Stimulated activated CD8-positive, alpha-beta memory T cell treated with anti-CD3 and anti-CD28 coated beads, Interleukin-7, amount 100 ng/mL, for 24 hours (primary cell): ENCODE results near the gene CCNY.
"Not testable (repeated sequence)": the region's sequence is repeated elsewhere in the genome, so short reads cannot be mapped to it uniquely, and the experiment has no call there.

Source experiments
- DNase-seq: peaks from one replicate; pipeline ENCODE4 v3.0.0-alpha.2; 2020; ENCODE audit warnings: low read depth

CCNY gene

DNA sequence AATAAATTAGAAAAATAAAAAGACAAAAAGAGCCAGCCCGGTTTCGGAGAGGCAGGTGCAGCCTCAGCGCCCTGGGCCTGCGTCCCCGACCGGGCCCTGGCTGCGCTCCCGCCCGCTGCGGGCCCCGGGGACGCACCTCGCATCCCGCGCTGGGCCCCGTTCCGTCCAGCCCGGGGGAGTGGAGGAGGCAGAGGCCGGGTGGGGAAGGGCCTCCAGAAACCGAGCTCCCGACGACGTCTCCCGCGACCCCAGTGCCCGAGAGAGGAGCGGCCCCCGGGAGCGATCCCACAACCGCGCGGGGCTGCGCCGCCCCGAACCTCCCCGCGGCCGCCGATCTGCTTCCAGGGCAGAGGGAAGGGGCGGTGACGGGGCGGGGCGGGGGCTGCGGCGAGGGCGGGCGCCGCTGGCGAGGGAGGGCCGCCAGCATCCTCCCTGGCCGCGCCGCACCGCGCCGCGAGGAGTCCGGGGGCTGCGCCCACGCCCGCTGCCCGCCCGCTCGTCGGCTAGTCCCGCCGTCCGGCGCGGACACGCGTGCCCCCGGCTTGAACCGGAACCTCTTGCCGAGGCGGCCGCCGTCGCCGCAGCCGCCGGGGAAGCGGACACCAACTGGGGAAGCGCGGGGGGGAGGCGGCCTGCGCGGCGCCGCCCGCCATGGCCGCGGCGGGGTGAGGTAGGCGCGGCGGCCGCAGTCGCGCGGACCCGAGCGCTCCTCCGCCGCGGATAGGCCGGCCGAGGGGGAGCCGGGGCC is at the start of gene CCNY:
TSS of gene CCNY (plus strand) at position 426 of the 748 bp plus-strand sequence. CDS start 545 bp downstream, outside the sequence.
- peak; percentile 55 for DNase-seq

DNA sequence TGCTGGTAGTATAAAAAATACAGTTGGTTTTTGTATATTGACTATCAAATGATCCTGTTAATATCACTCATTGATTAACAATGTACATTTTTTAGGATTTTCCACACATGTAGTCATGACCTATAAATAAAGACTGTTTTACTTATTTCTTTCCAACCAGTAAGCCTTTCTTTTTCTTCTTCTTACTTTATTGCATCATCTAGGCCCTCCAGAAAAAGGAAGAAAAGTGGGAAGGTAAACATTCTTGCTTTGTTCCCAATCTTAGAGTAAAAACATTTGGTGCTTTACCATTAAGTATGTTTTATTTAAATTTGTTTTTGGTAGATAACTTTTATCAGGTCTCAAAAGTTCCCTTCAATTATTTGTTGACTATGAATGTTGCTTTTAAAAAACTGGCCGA is 47.1 kb upstream of the CCNY start:
- DNase-seq = no peak

DNA sequence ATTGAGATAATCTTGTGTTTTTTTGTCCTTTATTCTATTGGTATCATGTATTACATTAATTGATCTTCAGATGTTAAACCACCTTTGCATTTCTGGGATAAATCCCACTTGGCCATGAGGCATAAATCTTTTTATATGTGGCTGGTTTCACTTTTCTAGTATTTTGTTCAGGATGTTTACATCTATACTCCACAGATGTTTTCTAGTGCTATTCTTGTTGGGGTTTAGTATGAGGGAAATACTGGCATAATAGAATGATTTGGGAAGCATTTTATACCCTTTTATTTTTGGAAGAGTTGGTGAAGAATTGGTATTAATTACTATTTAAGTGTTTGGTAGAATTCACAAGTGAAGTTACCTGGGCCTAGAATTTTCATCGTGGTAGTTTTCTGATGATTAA is 41.8 kb upstream of the CCNY start:
- no peak for DNase-seq

DNA sequence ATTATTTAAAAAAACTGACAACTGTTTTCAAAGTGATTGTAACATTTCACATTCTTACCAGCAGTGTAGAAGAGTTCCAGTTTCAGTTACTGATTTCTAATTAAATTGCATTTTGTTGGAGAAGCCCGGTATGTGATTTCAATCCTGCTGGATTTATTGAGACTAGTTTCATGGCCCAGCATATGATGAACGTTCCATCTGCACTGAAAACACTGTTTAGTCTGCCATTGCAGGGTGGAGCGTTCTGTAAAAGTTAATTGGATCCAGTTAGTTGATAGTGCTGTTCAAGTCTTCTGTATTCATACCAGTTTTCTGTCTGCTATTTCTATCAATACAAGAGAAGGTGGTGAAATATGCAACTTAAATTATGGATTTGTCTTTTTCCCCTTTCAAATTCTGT is 37.3 kb upstream of the CCNY start:
- no peak for DNase-seq

DNA sequence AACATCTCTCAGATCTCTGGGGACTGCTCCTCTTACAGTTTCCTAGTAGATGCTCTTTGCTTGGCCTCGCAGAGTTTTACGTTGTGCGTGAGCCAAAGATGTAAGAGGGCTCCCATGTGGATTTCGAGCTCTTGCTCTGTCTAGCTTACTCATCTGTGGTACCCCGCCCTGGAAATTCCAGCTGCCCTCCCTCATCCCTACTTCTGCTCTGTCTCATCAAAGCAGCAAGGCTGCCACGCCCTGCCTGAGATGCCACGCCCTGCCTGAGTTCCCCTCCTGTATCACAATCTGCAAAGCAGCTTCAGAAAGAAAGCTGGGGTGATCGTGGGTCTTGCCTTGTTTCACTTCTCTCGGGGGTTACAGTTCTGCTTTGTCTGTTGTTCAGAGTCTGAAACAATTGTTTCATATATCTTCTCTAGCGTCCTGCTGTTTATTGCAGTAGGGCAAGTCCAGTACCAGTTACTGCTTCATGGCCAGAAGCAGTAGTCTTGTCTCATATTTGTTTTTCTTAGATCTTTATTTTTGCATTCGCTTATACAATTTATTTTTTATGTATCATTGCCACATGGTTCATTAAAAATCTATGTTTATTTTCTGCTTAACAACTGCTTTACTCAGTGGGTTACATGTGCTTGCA is 36.1 kb upstream of the CCNY start:
- DNase-seq = no peak

DNA sequence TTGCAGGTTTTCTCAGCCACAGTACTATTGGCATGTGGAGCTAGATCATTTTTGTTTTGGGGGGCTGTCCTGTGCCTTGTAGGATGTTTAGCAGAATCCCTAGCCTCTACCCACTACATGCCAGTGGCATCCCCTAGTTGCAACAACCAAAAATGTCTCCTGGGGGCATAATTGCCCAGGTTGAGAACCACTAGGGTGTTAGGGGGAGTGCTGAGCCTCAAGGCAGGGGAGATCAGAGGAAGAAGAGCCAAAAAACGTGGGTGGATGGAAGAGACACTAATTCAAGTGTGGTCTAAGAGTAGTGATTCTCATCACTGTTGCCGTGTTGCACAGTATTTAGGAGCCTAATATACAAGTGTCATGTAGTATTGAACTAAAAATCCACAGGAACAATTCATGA is 31.7 kb upstream of the CCNY start:
- DNase-seq = no peak

DNA sequence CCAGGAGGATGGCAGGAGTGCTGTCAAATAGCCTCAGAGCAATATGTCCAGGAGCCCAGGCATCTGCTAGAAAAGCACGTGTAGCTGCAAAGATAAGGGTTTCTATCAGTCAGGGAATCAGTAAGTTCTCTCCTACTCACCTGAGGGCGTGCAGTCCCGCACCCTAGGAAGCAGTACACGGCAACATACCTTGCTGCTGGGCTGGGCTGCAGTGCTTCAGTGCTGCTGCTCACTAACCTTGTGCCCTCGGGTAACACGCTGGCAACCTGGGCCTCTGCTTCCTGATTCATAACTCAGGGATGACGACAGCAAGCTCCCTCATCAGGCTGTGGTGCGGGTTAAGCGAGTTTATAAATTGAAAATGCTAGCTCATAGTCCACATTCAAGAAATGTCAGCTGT is 29.5 kb upstream of the CCNY start:
- no peak for DNase-seq

DNA sequence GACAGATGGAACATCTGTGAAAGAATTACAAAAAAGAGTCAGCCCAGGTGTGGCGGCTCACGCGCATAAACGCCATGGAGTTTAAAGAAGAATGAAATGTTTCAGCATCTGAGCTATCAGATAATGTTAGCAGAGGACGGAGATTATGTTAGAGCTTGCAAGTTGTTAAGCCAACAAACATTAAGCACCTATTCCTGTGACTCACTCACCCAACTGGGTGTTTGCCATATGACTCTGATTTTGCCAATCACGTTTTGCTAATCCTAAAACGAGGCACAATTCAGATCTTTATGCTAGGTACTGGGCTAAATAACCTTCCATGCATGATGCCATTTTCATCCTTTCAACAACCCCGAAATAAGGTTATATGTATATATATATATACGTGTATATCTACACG is 29.0 kb upstream of the CCNY start:
- no peak for DNase-seq

DNA sequence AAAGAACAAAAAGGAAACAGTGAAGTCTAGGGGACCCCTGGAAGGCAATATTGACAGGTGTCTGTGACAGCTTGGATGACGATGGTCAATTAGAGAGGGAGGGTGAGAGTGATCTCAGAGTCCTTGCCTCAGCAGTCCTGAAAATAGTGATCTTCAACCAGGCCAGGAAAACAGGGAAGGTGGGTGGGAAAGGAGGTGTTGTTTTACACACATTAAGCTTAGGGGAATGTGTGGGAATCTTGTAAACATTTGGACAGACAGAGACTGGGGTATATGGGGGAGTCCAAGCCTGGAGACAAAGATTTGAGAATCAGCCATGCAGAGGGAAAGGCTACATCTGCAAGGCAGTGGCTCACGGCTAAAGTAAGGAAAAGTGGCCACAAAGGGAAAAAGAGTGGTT is 27.5 kb upstream of the CCNY start:
- DNase-seq = no peak

DNA sequence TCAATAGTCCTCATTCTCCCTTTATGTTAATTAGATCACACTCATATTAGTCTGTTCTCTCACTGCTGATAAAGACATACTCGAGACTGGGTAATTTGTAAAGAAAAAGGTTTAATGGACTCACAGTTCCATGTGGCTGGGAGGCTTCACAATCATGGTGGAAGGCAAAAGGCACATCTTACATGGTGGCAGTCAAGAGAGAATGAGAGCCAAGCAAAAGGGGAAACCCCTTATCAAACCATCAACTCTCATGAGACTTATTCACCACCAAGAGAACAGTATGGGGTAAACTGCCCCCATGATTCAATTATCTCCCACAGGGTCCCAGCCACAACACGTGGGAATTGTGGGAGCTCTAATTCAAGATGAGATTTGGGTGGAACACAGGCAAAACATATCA is 22.2 kb upstream of the CCNY start:
- not testable (repeated sequence) for DNase-seq

DNA sequence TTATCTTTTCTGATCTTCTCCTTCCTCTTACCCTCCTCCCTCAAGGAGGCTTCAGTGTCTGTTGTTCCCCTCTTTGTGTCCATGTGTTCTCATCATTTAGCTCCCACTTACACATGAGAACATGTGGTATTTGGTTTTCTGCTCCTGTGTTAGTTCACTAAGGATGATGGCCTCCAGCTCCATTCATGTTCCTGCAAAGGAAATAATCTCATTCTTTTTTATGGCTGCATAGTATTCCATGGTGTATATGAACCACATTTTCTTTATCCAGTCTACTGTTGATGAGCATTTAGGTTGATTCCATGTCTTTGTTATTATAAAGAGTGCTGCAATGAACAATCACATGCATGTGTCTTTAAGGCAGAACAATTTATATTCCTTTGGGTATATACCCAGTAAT is 21.1 kb upstream of the CCNY start:
- DNase-seq = not testable (repeated sequence)

DNA sequence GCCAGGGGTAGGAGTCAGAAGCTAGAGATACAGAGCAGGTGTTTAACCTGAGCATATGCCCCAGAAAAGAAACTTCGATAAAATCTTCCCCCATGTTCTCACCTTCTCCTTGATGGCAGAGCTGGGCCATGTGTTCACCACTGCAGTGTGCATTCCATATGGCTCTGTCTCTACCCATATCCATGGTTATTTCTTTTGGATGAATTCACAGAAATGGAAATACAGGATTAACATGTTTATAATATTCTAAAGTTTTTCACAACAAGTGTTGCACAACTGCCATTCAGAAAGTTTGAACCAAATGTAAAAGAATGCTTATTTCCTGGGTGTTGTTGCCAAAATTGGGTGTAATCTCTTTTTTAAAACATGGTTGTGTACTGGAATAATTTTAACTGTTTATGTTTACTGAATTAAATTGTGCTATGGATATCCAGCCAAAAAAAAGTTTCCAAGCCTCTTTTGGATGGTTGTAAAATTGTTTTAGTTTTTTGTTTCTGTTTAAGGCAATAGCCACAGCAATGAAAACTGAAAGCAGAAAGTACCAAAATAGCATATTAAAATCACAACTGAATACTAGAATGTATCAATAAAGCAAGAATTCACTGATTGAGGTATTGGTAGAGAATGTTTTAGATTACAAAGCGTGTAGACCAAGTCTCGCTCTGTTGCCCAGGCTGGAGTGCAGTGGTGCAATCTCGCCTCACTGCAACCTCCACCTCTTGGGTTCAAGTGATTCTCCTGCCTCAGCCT is 19.9 kb upstream of the CCNY start:
- no peak for DNase-seq

DNA sequence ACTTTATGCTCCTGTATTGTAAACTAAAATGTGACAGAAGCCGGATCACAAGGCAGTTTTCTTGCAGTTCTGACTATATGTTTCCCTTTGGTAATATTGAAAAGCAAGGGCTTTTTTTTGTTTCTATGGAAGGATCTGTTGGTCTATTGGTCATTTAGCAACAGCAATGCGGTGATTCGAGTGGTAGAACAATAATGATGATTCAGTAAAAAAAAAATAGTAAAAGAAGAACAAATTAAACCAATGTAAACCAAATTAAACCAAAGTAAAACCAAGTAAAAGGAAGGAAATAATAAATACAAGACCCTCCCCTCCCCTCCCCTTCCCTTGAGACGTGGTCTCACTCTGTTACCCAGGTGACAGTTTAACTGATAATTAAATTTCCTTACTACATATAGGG is 17.8 kb upstream of the CCNY start:
- DNase-seq = no peak

DNA sequence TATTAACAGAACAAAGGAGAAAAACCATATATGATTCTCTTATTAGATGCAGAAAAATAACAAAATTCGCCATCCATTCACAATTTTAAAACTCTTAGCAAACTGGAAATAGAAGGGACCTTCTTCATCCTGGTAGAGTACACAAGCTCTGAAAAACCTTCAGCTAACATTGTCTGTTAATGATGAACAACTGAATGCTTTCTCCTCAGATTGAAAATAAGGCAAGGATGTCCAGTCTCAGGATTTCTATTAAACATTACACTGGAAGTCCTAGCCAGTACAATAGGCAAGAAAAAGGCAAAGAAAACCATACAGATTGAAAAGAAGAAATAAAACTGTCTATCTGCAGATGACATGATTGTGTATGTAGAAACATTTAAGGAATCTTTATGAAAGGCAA is 16.0 kb upstream of the CCNY start:
- no peak for DNase-seq

DNA sequence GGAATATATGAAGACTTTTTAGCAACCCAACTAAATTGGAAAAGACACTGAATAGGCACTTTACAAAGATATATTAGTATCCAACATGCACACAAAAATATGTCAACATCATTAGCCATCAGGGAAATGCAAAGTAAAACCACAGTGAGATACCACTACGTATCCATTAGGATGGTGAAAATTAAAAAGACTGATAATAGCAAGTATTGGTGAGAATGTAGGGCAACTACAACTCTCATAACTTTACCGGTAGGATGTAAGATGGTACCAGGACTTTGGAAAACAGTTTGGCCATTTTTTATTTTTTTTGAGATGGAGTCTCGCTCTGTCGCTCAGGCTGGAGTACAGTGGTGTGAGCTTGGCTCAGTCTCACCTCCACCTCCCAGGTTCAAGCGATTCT is 13.7 kb upstream of the CCNY start:
- DNase-seq = no peak

DNA sequence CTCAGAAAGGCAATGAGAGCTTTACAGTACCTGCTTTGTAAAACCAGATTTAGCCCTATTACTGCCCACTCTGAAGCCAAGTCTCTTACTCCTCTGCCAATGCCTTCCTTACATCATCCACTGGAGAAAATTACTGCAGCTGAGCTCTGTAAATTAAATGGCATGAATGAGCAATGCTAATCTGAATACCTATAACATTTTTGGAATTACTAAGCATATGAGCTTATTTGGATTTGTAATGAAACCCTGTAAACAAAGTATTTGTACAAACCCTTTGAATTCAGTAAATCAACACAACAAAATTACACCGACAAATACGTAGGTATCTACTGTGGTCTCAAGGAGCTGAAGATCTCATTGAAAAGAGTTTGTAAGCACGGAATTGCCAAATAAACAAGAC is 12.1 kb upstream of the CCNY start:
- no peak for DNase-seq

DNA sequence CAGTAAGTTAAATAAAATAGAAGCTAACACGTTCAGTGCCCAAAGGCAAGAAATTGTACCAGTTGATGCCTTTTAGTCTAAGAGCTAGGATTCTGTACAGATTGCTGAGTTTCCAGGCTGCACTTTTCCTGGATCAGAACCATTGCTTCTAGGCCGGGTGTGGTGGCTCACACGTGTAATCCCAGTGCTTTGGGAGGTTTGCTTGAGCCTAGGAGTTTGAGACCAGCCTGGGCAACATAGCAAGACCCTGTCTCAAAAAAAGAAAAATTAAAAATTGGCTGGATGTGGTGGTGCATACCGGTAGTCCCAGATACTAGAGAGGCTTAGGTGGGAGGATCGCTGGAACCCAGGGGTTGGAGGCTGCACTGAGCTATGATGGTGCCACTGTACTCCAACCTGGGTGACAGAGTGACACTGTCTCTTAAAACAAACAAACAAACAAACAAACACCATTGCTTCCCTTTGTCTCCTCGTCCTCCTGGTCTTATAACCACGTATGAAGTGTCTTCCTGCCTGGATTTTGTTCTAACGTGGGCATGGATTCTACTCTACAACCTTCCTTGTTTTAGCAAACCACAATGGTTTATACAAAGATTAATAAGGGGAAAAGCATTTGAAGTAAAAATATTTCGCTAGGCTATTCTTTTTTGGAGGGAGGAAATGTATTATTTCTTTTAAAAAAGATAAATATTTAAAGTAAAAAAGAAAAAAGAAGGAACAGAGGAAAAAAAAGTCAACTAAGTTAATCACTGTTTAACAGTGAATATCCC is 9.7 kb upstream of the CCNY start:
- no peak for DNase-seq

DNA sequence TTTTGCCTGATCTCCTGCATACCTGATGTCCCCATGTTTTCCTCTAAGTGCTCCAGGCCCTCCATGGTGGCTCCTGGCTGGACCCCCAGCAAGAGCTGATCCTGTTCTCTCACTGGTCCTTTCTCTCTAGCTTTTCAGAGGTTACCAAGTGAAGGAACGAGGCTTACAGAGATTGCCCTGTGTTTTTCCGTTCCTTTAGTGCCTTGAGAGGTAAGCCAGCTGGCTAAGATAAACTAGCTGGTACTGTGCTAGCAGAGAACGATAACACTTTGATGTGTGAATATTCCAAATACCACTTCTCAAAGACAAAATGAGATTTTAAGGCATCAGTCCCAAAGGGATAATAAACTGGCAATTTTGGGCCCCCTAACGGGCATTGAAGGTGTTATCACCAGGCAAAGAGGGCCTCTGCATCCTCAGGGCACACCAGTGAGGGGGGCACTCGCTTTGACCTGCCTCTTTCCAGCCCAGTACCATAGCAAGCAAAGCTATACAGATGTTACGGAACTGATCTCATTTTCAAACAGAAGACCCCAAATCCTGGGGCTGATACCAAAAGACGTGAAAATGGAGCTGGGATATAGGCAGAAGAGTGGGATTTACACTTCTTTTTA is 8.4 kb upstream of the CCNY start:
- no peak for DNase-seq

DNA sequence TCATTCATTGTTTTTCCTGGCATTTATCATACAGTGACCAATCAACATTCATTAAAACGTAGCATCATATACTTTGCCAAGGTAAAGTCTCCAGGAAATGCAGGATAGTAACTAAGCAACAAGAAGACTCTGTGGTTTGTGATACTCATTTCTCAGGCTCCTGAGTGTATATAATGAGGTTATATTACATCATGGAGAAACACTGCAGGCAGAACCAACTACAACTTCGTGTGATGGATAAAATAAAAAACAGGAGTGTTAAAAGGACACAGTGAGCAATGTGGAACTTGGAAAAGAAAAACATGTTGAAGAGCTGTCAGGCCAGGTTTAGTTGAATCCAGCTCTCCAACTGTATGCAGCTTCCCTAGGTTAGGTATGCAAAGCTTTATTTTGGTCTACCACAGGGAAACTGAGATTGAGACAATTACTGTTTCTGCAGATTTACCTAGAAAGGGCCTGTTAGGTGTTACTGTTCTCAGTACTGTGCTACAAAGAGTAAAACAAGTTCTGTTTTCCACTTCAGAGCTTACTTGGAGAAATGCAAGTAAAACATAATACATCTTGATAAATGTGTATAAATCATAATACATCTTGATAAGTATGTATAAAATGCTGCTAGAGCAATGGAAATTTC is 7.8 kb upstream of the CCNY start:
- DNase-seq = no peak

DNA sequence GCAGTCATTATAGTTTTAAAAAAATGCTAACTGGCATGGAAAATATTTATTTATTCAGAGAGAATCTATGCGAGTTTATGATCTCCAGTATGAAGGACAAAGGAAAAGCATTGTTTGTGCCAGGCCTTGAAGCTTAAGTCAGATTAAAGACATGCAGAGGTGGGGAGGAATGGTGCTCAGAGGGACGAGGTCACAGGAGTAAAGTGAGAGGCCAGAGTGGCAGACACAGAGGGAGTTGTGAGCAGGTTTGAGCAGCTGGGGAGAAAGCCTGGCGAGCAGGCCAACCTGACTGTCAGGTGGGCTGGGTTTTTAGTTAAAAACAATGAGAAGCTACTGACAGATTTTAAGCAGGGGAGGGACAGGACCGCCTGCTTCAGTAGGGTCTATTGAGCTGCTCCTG is 6.8 kb upstream of the CCNY start:
- no peak for DNase-seq

DNA sequence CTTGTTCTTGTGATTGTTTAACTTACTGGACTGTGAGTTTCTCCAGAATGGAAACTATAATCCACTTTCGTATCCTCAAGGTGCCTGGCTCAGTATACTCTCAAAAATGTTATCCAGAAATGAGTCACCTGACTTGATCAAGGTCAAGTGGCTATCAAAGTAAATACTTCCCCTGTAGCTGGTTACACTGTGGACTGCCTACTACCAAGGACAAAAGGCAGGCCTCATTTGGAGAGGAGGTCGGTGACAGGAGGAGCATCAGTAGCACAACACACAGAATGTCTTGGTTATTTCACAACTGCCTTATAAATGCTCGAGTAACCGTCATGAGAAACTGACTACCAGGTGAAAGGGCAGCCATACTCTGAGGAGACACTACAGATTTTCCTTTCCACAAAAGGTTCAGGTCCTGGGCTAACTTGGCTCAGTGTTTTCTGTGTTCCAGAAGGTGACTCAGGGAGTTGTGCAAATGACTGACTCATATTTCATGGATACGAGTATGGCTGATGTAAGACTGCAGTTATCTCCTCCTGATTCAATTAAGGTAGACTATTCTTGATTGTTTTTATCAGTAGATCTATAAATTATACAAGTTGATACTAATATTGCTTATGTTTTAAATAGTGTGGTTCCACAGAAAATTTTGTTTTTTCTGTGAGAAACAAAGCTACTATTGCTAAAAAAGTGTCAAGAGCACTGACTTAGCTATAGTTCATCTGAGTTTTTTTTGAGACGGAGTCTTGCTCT is 4.2 kb upstream of the CCNY start:
- DNase-seq = no peak
